Suprapubic skin (tissue), 3 donors: ENCODE results near the gene GRIK4.

Source experiments
- POLR2AphosphoS5 ChIP-seq, 3 donors: sonication (generic); formaldehyde crosslinking; IDR thresholded peaks; one replicate each; pipeline ENCODE4 v1.6.1; 2017; ENCODE audit warnings: antibody characterized with exemption in 3 of 3
- TF ChIP-seq, protein P1 (sequence below), 2 donors: fragments of 200-600 bp in 1 of 2; fragments of 450-650 bp in 1 of 2; sonication (generic) in 1 of 2; IDR thresholded peaks; one replicate each; pipeline ENCODE4 v1.5.1; 2016 to 2019; ENCODE audit warnings: antibody characterized with exemption in 2 of 2, mild to moderate bottlenecking in 1 of 2, moderate library complexity in 1 of 2

DNA sequence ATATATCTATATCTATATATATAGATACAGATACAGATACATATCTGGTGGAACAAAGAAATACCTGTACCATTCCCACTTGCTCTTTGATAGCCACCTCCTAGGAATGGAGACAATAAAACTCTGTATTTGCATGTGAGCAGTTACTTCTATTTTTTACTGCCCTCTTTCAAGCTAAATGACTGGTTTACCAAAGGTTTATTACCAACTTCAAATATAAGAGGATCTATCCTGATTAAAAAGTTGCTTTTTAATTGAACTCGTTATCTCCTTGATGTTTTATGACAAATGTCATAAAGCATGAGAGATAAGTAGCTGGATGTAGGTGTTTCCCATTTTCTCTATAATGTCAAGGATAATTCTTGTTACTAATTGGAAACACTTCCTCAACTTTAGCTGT, 21.7 kb upstream of the GRIK4 start:
- no peak for TF ChIP-seq POLR2AphosphoS5 (IDR thresholded peaks at IDR 0.05)
- TF ChIP-seq, protein P1, sequence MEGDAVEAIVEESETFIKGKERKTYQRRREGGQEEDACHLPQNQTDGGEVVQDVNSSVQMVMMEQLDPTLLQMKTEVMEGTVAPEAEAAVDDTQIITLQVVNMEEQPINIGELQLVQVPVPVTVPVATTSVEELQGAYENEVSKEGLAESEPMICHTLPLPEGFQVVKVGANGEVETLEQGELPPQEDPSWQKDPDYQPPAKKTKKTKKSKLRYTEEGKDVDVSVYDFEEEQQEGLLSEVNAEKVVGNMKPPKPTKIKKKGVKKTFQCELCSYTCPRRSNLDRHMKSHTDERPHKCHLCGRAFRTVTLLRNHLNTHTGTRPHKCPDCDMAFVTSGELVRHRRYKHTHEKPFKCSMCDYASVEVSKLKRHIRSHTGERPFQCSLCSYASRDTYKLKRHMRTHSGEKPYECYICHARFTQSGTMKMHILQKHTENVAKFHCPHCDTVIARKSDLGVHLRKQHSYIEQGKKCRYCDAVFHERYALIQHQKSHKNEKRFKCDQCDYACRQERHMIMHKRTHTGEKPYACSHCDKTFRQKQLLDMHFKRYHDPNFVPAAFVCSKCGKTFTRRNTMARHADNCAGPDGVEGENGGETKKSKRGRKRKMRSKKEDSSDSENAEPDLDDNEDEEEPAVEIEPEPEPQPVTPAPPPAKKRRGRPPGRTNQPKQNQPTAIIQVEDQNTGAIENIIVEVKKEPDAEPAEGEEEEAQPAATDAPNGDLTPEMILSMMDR (IDR thresholded peaks at IDR 0.05): no peak
